A549 (cell line): ENCODE measurements around the gene UNC13D. TPM values are rescaled to one million over a fixed set of nuclear protein-coding genes. Genes with fewer than 3 reads are reported as not detected.

Experiments used
- ATAC-seq, 2 experiments: fragments of 200-7000 bp in 1 of 2; fragments of >200 bp in 1 of 2; cut with Nextera tagmentation in 1 of 2; cut with Tn5 transposase in 1 of 2; 3 replicates each; pipeline versions ENCODE4 v1.8.0 to v1.9.1; 2018 to 2020; ENCODE audit warnings: mild to moderate bottlenecking in 1 of 2, moderate library complexity in 1 of 2
- CTCF ChIA-PET: fragments of 300-600 bp; sonication (Branson Sonifier 250); formaldehyde crosslinking; extraction: SDS; loops from one replicate; lab custom pipeline; 2021; ENCODE audit warnings: antibody characterized with exemption, inconsistent platforms; lab: Yijun Ruan, JAX
- POLR2A ChIA-PET: fragments of 350-600 bp; formaldehyde crosslinking; extraction: SDS; loops from one replicate; lab custom pipeline; 2021; ENCODE audit warnings: antibody characterized with exemption, inconsistent platforms; lab: Yijun Ruan, JAX
- DNase-seq, 2 experiments: peaks; one replicate each; pipeline versions ENCODE4 v3.0.0 to v3.0.0-alpha.2; 2011 to 2016; ENCODE audit warnings: low read depth in 1 of 2, low spot score in 1 of 2
- FAIRE-seq: peaks from 2 replicates; lab custom pipeline; 2011; peaks lifted over from hg19 to GRCh38; lab: Jason Lieb, UNC
- H3K27ac ChIP-seq, 2 experiments: fragments of >200 bp; sonication (Bioruptor Twin); formaldehyde crosslinking; 3 replicates each; pipeline ENCODE4 v1.5.1; 2016 to 2017
- H3K4me1 ChIP-seq: fragments of >200 bp; sonication (Bioruptor Twin); formaldehyde crosslinking; 3 replicates; pipeline ENCODE4 v1.6.1; 2016
- H3K4me2 ChIP-seq: fragments of >200 bp; sonication (Bioruptor Twin); formaldehyde crosslinking; 3 replicates; pipeline ENCODE4 v1.6.1; 2016
- H3K4me3 ChIP-seq: fragments of >200 bp; sonication (Bioruptor Twin); formaldehyde crosslinking; 3 replicates; pipeline ENCODE4 v1.5.1; 2016
- H3K9me3 ChIP-seq: fragments of >200 bp; sonication (Bioruptor Twin); formaldehyde crosslinking; 3 replicates; pipeline ENCODE4 v1.6.1; 2016
- CTCF ChIP-seq: fragments of >200 bp; sonication (Bioruptor Twin); formaldehyde crosslinking; IDR thresholded peaks from 3 replicates; pipeline ENCODE4 v1.5.1; 2016
- EHMT2 ChIP-seq: fragments of 200-600 bp; sonication (generic); IDR thresholded peaks from 2 replicates; pipeline ENCODE4 v1.6.1; 2016; ENCODE audit warnings: antibody characterized with exemption, low read depth, mild to moderate bottlenecking, moderate library complexity
- ELK1 ChIP-seq: fragments of 150-350 bp; IDR thresholded peaks from 2 replicates; pipeline ENCODE4 v1.6.1; 2014; ENCODE audit warnings: low read depth, mild to moderate bottlenecking, low read length
- EP300 ChIP-seq, 2 experiments: fragments of >200 bp; sonication (Bioruptor Twin); formaldehyde crosslinking; IDR thresholded peaks; 2 replicates in 1 of 2; 3 replicates in 1 of 2; pipeline ENCODE4 v1.6.1; 2016 to 2017
- FOSB ChIP-seq: fragments of 250-450 bp; sonication (Bioruptor Pico); IDR thresholded peaks from 2 replicates; pipeline ENCODE4 v1.5.0; 2020; ENCODE audit warnings: mild to moderate bottlenecking, moderate library complexity
- FOSL2 ChIP-seq, 2 experiments: fragments of 450-650 bp in 1 of 2; fragments of >200 bp in 1 of 2; sonication (Bioruptor Twin) in 1 of 2; formaldehyde crosslinking; IDR thresholded peaks; 2 replicates each; pipeline versions ENCODE4 v1.5.0 to v1.6.1; 2016 to 2020; ENCODE audit warnings: mild to moderate bottlenecking in 1 of 2, moderate library complexity in 1 of 2
- FOXS1 ChIP-seq: fragments of 250-450 bp; sonication (Bioruptor Pico); IDR thresholded peaks from 2 replicates; pipeline ENCODE4 v1.5.0; 2020; ENCODE audit warnings: mild to moderate bottlenecking, moderate library complexity
- HEYL ChIP-seq: fragments of 250-450 bp; sonication (Bioruptor Pico); IDR thresholded peaks from 2 replicates; pipeline ENCODE4 v1.8.0; 2021; ENCODE audit warnings: mild to moderate bottlenecking, moderate library complexity
- HOXB13 ChIP-seq: fragments of 250-450 bp; sonication (Bioruptor Pico); IDR thresholded peaks from 2 replicates; pipeline ENCODE4 v1.5.0; 2020; ENCODE audit warnings: low read depth, mild to moderate bottlenecking, moderate library complexity
- JUNB ChIP-seq: fragments of >200 bp; sonication (Bioruptor Twin); formaldehyde crosslinking; IDR thresholded peaks from 2 replicates; pipeline ENCODE4 v1.6.1; 2016
- NFE2L2 ChIP-seq: fragments of 150-350 bp; conservative IDR thresholded peaks from 2 replicates; pipeline ENCODE4 v1.6.1; 2014; ENCODE audit warnings: low read length
- NR3C1 ChIP-seq: fragments of >200 bp; sonication (Bioruptor Twin); formaldehyde crosslinking; IDR thresholded peaks from 3 replicates; pipeline ENCODE4 v1.6.1; 2017
- PBX3 ChIP-seq: IDR thresholded peaks from 2 replicates; pipeline ENCODE4 v1.6.1; 2012
- PHF8 ChIP-seq: fragments of 200-600 bp; sonication (generic); IDR thresholded peaks from 2 replicates; pipeline ENCODE4 v1.6.1; 2016; ENCODE audit warnings: low read depth, mild to moderate bottlenecking, antibody characterized with exemption, moderate library complexity, borderline replicate concordance
- POLR2A ChIP-seq: IDR thresholded peaks from 2 replicates; pipeline ENCODE4 v1.6.1; 2012; ENCODE audit warnings: mild to moderate bottlenecking, low read length
- POLR2AphosphoS2 ChIP-seq: conservative IDR thresholded peaks from 2 replicates; pipeline ENCODE4 v1.6.1; 2012; ENCODE audit warnings: low read length, improper control_type of control experiment, inconsistent platforms
- RARB ChIP-seq: fragments of 250-450 bp; sonication (Bioruptor Pico); IDR thresholded peaks from 2 replicates; pipeline ENCODE4 v1.8.0; 2021; ENCODE audit warnings: mild to moderate bottlenecking, moderate library complexity
- RCOR1 ChIP-seq: fragments of 150-350 bp; IDR thresholded peaks from 2 replicates; pipeline ENCODE4 v1.6.1; 2014; ENCODE audit warnings: antibody characterized with exemption, low read length, low read depth
- REST ChIP-seq: fragments of 200-600 bp; sonication (generic); IDR thresholded peaks from 2 replicates; pipeline ENCODE4 v1.6.1; 2016; ENCODE audit warnings: antibody characterized with exemption, mild to moderate bottlenecking, moderate library complexity
- RFX5 ChIP-seq: fragments of 450-650 bp; IDR thresholded peaks from 2 replicates; pipeline ENCODE4 v1.7.1; 2014; ENCODE audit warnings: antibody characterized with exemption, mild to moderate bottlenecking, moderate library complexity
- TFCP2L1 ChIP-seq: fragments of 250-450 bp; sonication (Bioruptor Pico); IDR thresholded peaks from 2 replicates; pipeline ENCODE4 v1.5.0; 2021; ENCODE audit warnings: mild to moderate bottlenecking
- USF2 ChIP-seq: fragments of 450-650 bp; IDR thresholded peaks from 2 replicates; pipeline ENCODE4 v1.6.1; 2014; ENCODE audit warnings: antibody characterized with exemption
- WGBS: methylation state at CpG from one replicate; pipeline ENCODE4 v1.1.6; 2017; ENCODE audit errors: missing lambda C conversion rate; 5-methylcytosine and 5-hydroxymethylcytosine counted together
- polyA plus RNA-seq, 4 experiments: library from polyadenylated mRNA; depleted of rRNA in 3 of 4; stranded (reverse); fragments of >200 nt; fragmentation: RNase III in 1 of 4; extraction: RNeasy Plus Mini Kit Qiagen cat#74134 plus additional on column Dnase treatment in 1 of 4; gene quantifications; 2 replicates in 3 of 4; 3 replicates in 1 of 4; pipeline ENCODE4 v1.2.3, GENCODE V29; 2011 to 2017

Gene UNC13D
- polyA plus RNA-seq, 2 of the 4 experiments (the other 2 are of a cell fraction) = 1.6 to 3.5 TPM

- H3K4me2 ChIP-seq = no peak overlapping the region
- no peaks in the 10 kb centered on the region for H3K9me3 ChIP-seq
- no peak for FAIRE-seq
- no peak for DNase-seq
- no peak overlapping the region for H3K27ac ChIP-seq
- 83% methylated on average over 13 of the region's 18 CpGs for WGBS
- POLR2A ChIA-PET = no interaction called here
- TF ChIP-seq POLR2AphosphoS2 = no peak
- CTCF ChIA-PET = interaction anchor here (0.8 to 9.2 kb wide), 6 partner anchors 9 to 36 kb away, joined by 3 to 62 read pairs (median 4); no protein-coding TSS in a partner anchor
- H3K4me1 ChIP-seq = no peaks in the 10 kb centered on the region
- no peak overlapping the region for H3K4me3 ChIP-seq
- ATAC-seq = peak in 1 of 2 experiments; percentile 13; a peak in 3 of 6 replicates
Observed at GRCh38 chr17:75808905-75809621, 35.1 kb downstream of the UNC13D start.

- CTCF ChIA-PET = interaction anchor here (0.9 to 9.2 kb wide), 5 partner anchors 10 to 40 kb away, joined by 3 to 62 read pairs (median 4); no protein-coding TSS in a partner anchor
- POLR2A ChIA-PET = no interaction called here
Observed at GRCh38 chr17:75808549-75808904, 35.7 kb downstream of the UNC13D start.

GRCh38 chr17:75807861-75808260 lies 36.3 kb downstream of the UNC13D start:
- FAIRE-seq (no peak), ATAC-seq (no peak), DNase-seq (no peak)
- Histone ChIP-seq H3K27ac (no peak overlapping the region), H3K4me2 (no peak overlapping the region), H3K4me1 (no peaks in the 10 kb centered on the region), H3K4me3 (no peak overlapping the region), H3K9me3 (no peaks in the 10 kb centered on the region)
- ChIA-PET POLR2A (interaction anchor here (1.9 kb wide), 1 partner anchor 28 kb away, joined by 6 read pairs; no protein-coding TSS in a partner anchor), CTCF (interaction anchor here (1.0 to 9.2 kb wide), 4 partner anchors 11 to 41 kb away, joined by 3 to 62 read pairs (median 9); no protein-coding TSS in a partner anchor)
- TF ChIP-seq CTCF (no peak), NFE2L2 (no peak), FOSL2 (IDR thresholded peaks at IDR 0.05) (no peak), FOSL2 (CRISPR knock-in tag; IDR thresholded peaks at IDR 0.05) (no peak), REST (no peak)
- 95% methylated on average over 3 of the region's 3 CpGs for WGBS

More at GRCh38 chr17:75808549-75808904, 35.7 kb downstream of the UNC13D start:
- FAIRE-seq = no peak
- ATAC-seq = no peak
- Histone ChIP-seq H3K9me3 (no peaks in the 10 kb centered on the region), H3K4me1 (no peaks in the 10 kb centered on the region), H3K4me3 (no peak overlapping the region), H3K27ac (no peak overlapping the region), H3K4me2 (no peak overlapping the region)
- 75% methylated on average over 4 of the region's 4 CpGs for WGBS
- no peak for DNase-seq
- TF ChIP-seq FOSB (no peak), JUNB (no peak), RFX5 (no peak), POLR2AphosphoS2 (no peak), RARB (CRISPR knock-in tag) (no peak), FOXS1 (CRISPR knock-in tag) (no peak), HOXB13 (no peak), PHF8 (no peak), PBX3 (no peak), EHMT2 (no peak), EP300 (IDR thresholded peaks at IDR 0.05) (no peak), ELK1 (no peak), HEYL (CRISPR knock-in tag) (no peak), POLR2A (no peak), RCOR1 (no peak), NR3C1 (no peak), TFCP2L1 (CRISPR knock-in tag) (no peak), USF2 (no peak)
